PFSK-1 (cell line): ENCODE results near the gene GTPBP6.

ENCODE experiments used
- POLR2AphosphoS5 ChIP-seq: IDR thresholded peaks from 2 replicates; pipeline ENCODE4 v1.6.1; 2012; ENCODE audit warnings: low read depth, mild to moderate bottlenecking, control low read depth, low read length, moderate library complexity
- REST ChIP-seq, 2 experiments: IDR thresholded peaks; 2 replicates each; pipeline versions ENCODE4 v1.6.1 to v1.8.0; 2011 to 2012; ENCODE audit warnings: low read depth in 2 of 2, low read length in 2 of 2, control low read depth in 1 of 2, inconsistent platforms in 1 of 2, mild to moderate bottlenecking in 1 of 2, moderate library complexity in 1 of 2; ENCODE audit not compliant: insufficient read depth in 1 of 2
- SIN3A ChIP-seq: IDR thresholded peaks from 2 replicates; pipeline ENCODE4 v1.6.1; 2012; ENCODE audit warnings: mild to moderate bottlenecking, low read length, moderate library complexity, borderline replicate concordance; ENCODE audit not compliant: insufficient read depth

GRCh38 chrX:338836-339400 lies 20.3 kb upstream of the GTPBP6 start:
- TF ChIP-seq POLR2AphosphoS5 = no peak
- no peak for TF ChIP-seq REST (IDR thresholded peaks at IDR 0.05; ENCODE audit: insufficient read depth in 1 of 2, low read depth in 2 of 2, low read length in 2 of 2)
- no peak for TF ChIP-seq SIN3A
